SK-MEL-5 (cell line): ENCODE results near the gene TPRA1. TPM values are rescaled to one million over a fixed set of nuclear protein-coding genes. Genes with fewer than 3 reads are reported as not detected.
"Not testable (repeated sequence)": the region's sequence is repeated elsewhere in the genome, so short reads cannot be mapped to it uniquely, and the experiment has no call there.

Experiments used
- DNase-seq: peaks from one replicate; pipeline ENCODE4 v3.0.0-alpha.2; 2016; ENCODE audit warnings: low read depth, low spot score
- in situ Hi-C: cut with HindIII; loops from 2 replicates; pipeline ENCODE4 v1.10.0; 2016; ENCODE audit warnings: low sequenced_read_pairs, high pct_unique_total_duplicates, low pct_unique_long_range_greater_than_20kb
- total RNA-seq: library from RNA; depleted of rRNA; stranded (reverse); fragments of >200 nt; shearing (Covaris generic); gene quantifications from 2 replicates; pipeline ENCODE4 v1.2.3, GENCODE V29; 2014

The TPRA1 gene
- total RNA-seq, 1 experiment from 2014 or later, result 27.9 TPM

DNA sequence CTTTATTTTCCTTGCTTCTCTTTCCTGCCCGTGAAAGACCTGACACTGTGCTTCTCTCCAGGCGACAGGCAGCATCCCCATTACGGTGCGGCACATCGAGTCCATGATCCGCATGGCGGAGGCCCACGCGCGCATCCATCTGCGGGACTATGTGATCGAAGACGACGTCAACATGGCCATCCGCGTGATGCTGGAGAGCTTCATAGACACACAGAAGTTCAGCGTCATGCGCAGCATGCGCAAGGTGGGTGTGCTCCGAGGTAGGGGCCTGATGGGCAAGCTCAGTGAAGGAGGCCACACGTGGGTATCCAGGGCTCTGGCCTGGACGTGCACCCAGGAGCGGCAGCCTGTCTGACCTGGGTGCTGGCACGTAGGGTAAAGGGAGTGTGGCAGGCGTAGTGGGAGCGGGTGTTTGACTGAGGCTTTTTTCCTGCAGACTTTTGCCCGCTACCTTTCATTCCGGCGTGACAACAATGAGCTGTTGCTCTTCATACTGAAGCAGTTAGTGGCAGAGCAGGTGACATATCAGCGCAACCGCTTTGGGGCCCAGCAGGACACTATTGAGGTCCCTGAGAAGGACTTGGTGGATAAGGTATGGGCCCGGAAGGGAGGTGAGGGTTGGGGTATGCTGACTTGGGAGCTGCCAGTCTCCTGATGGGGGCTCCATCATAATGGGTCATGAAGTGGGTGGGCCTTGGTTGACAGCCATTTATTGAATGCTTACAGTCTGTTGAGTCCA lies 30.3 kb upstream of the TPRA1 start:
- in situ Hi-C loops, result no loop called here
- DNase-seq, result no peak

GRCh38 chr3:127618891-127619290 lies 28.4 kb upstream of the TPRA1 start:
- in situ Hi-C loops, result no loop called here
- no peak for DNase-seq

GRCh38 chr3:127616836-127617605 lies 26.5 kb upstream of the TPRA1 start:
- DNase-seq, result no peak
- in situ Hi-C loops, result no loop called here

DNA sequence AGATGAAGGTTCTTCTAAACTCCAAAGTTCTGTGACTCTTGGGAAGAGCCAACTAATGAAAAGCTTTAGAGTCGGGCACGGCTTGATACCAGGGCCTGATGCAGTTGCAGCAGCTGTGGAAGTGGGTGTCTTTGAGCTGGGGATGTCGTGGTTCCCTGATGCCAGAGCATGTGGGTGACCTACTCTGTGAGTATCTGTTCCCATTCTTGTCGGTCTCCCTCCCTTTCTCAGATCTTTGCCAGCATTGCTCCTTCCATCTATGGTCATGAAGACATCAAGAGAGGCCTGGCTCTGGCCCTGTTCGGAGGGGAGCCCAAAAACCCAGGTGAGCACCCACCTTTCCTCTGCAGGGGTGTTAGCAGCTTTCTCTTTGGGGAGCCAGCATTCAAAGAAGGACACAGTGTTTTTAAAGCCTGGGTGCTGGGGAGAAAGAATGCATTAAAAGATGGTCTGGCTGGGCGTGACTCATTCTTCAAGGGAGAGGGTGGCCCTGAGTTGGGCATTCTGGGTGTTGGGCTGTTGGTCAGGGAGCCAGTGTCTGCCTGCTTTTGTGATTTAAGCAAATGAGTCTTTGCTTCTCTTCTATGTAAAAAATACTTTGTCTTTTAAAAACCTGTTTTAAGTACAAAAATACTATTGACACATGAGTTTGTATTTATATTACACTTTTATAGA lies 25.2 kb upstream of the TPRA1 start:
- in situ Hi-C loops, result no loop called here

GRCh38 chr3:127614928-127615589 lies 24.5 kb upstream of the TPRA1 start:
- DNase-seq, result no peak
- in situ Hi-C loops, result no loop called here

More for the DNA sequence above, 25.2 kb upstream of the TPRA1 start:
- no peak for DNase-seq

- in situ Hi-C loops, result no loop called here
- no peak for DNase-seq
Observed at GRCh38 chr3:127613406-127613805, 22.9 kb upstream of the TPRA1 start.

GRCh38 chr3:127612966-127613365 lies 22.4 kb upstream of the TPRA1 start:
- in situ Hi-C loops, result no loop called here
- no peak for DNase-seq

DNA sequence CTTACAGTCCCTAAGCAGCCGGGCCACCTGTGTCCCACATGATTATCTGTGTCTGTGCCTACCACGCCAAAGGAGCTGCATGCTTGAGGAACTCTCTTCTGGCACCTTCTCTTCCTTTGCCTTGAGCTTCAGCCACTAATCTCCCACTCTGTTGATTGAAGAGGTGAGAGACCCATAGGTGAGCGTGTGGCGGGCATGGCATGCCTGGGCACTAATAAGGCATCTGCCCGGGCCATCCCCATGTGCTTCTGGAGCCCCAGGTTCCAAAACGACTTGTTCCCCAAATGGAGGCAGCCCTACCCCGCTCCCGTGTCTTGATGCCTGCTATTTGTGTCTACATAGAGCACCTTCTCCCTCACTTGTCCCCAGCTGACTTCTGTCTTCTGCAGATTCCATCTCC lies 20.7 kb upstream of the TPRA1 start:
- in situ Hi-C loops, result no loop called here
- DNase-seq, result no peak

DNA sequence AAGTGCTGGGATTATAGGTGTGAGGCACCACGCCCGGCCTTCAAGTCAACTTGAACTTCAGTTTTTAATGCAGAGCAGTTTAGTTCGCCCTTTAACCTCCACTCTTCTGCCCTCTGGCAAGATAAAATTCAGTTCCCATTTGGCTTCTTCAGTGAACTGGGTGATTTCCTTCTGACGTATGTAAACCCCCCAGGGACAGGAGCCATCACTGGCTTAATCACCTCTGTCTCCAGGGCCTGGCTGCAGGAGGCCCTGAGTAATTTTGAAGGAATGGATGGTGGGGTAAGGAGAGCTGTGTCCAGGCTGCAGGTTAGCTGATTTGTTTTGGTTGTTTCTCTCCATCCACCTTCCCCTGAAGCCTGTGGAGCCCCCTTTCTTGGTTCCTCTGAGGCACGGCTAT lies 19.6 kb upstream of the TPRA1 start:
- DNase-seq, result no peak

GRCh38 chr3:127608362-127608718 lies 17.8 kb upstream of the TPRA1 start:
- no peak for DNase-seq
- in situ Hi-C loops, result no loop called here

More for the DNA sequence above, 19.6 kb upstream of the TPRA1 start:
- in situ Hi-C loops, result no loop called here

GRCh38 chr3:127607675-127608361 lies 17.3 kb upstream of the TPRA1 start:
- in situ Hi-C loops, result no loop called here
- no peak for DNase-seq

- no peak for DNase-seq
- in situ Hi-C loops, result no loop called here
Observed at GRCh38 chr3:127606981-127607595, 16.6 kb upstream of the TPRA1 start.

DNA sequence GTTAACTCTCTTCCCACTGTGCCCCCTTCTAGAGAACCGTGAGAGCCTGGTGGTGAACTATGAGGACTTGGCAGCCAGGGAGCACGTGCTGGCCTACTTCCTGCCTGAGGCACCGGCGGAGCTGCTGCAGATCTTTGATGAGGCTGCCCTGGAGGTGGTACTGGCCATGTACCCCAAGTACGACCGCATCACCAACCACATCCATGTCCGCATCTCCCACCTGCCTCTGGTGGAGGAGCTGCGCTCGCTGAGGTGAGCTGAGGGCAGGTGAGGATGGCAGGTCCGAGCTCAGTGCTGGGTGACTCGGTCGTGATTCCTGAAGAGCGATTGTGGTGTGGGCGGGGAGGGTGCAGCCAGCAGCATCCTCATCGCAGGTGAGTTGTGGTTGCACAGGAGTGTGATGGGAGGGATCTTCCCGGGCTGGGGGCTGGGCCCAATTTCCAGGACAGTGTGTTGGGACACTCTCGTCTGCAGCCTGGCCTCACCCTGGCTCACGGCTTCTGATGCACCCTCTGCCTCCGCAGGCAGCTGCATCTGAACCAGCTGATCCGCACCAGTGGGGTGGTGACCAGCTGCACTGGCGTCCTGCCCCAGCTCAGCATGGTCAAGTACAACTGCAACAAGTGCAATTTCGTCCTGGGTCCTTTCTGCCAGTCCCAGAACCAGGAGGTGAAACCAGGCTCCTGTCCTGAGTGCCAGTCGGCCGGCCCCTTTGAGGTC lies 15.7 kb upstream of the TPRA1 start:
- DNase-seq, result no peak
- in situ Hi-C loops, result no loop called here

- DNase-seq, in situ Hi-C loops: not testable (repeated sequence)
Observed at GRCh38 chr3:127605547-127605946, 15.0 kb upstream of the TPRA1 start.

DNA sequence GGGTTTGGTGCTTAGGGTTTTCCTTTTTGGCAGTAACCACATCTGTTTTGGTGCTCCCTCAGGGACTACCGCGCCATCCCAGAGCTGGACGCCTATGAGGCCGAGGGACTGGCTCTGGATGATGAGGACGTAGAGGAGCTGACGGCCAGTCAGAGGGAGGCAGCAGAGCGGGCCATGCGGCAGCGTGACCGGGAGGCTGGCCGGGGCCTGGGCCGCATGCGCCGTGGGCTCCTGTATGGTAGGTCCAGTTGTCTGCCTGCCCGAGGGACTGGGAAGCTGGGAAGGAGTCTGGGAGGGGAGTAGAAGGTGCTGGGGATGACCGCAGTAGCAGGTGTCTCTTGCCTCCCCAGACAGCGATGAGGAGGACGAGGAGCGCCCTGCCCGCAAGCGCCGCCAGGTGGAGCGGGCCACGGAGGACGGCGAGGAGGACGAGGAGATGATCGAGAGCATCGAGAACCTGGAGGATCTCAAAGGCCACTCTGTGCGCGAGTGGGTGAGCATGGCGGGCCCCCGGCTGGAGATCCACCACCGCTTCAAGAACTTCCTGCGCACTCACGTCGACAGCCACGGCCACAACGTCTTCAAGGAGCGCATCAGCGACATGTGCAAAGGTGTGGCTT lies 14.1 kb upstream of the TPRA1 start:
- in situ Hi-C loops, result no loop called here
- DNase-seq, result no peak

GRCh38 chr3:127604035-127604434 lies 13.5 kb upstream of the TPRA1 start:
- in situ Hi-C loops, result no loop called here
- DNase-seq, result no peak
